MM.1S (cell line): ENCODE measurements around the gene DPP6.

Source experiments
- DNase-seq: peaks from one replicate; pipeline ENCODE4 v3.0.0-alpha.2; 2015
- H2AFZ ChIP-seq: fragments of 300-600 bp; sonication (generic); 2 replicates; pipeline ENCODE4 v1.6.0; 2016; ENCODE audit warnings: antibody characterized with exemption, low read length
- H3F3A ChIP-seq: fragments of 300-600 bp; sonication (generic); 2 replicates; pipeline ENCODE4 v1.6.1; 2016; ENCODE audit warnings: mild to moderate bottlenecking, antibody characterized with exemption, low read length, moderate library complexity, mixed read lengths; ENCODE audit not compliant: insufficient read depth
- H3K27ac ChIP-seq: fragments of 300-600 bp; sonication (generic); 2 replicates; pipeline ENCODE4 v1.5.1; 2016; ENCODE audit warnings: mild to moderate bottlenecking, low read length
- H3K27me3 ChIP-seq: fragments of 300-600 bp; sonication (generic); replicated peaks from 2 replicates; pipeline ENCODE4 v1.6.0; 2016; ENCODE audit warnings: low read length; ENCODE audit not compliant: insufficient read depth
- H3K36me3 ChIP-seq: fragments of 300-600 bp; sonication (generic); replicated peaks from 2 replicates; pipeline ENCODE4 v1.6.1; 2016; ENCODE audit warnings: mild to moderate bottlenecking, low read length, mixed read lengths; ENCODE audit not compliant: insufficient read depth
- H3K4me1 ChIP-seq: fragments of 300-600 bp; sonication (generic); 2 replicates; pipeline ENCODE4 v1.6.1; 2016; ENCODE audit warnings: low read length, mixed read lengths
- H3K4me2 ChIP-seq: fragments of 300-600 bp; sonication (generic); 2 replicates; pipeline ENCODE4 v1.6.0; 2016; ENCODE audit warnings: low read depth, low read length
- H3K4me3 ChIP-seq: fragments of 300-600 bp; sonication (generic); 2 replicates; pipeline ENCODE4 v1.5.1; 2016; ENCODE audit warnings: low read length, mixed read lengths
- H3K79me2 ChIP-seq: fragments of 300-600 bp; sonication (generic); 2 replicates; pipeline ENCODE4 v1.6.1; 2016; ENCODE audit warnings: mixed run types, low read length, mixed read lengths
- H3K9ac ChIP-seq: fragments of 300-600 bp; sonication (generic); 2 replicates; pipeline ENCODE4 v1.6.1; 2016; ENCODE audit warnings: low read length, mixed read lengths
- H3K9me2 ChIP-seq: fragments of 300-600 bp; sonication (generic); replicated peaks from 2 replicates; pipeline ENCODE4 v1.6.1; 2016; ENCODE audit warnings: mild to moderate bottlenecking, low read length, mixed read lengths; ENCODE audit not compliant: insufficient read depth
- H3K9me3 ChIP-seq: fragments of 300-600 bp; sonication (generic); replicated peaks from 2 replicates; pipeline ENCODE4 v1.6.1; 2016; ENCODE audit warnings: mild to moderate bottlenecking, low read length, mixed read lengths; ENCODE audit not compliant: insufficient read depth
- H4K20me1 ChIP-seq: fragments of 300-600 bp; sonication (generic); 2 replicates; pipeline ENCODE4 v1.6.1; 2016; ENCODE audit warnings: mild to moderate bottlenecking, low read length, moderate library complexity, mixed read lengths; ENCODE audit not compliant: insufficient read depth
- CTCF ChIP-seq: fragments of 300-600 bp; sonication (generic); IDR thresholded peaks from 2 replicates; pipeline ENCODE4 v1.5.1; 2016; ENCODE audit warnings: antibody characterized with exemption, low read length, mixed read lengths
- EZH2 ChIP-seq: fragments of 300-600 bp; sonication (generic); optimal IDR thresholded peaks from 2 replicates; pipeline ENCODE3; 2017; ENCODE audit warnings: low read depth, mild to moderate bottlenecking, antibody characterized with exemption, low read length, mixed read lengths
- EZH2phosphoT487 ChIP-seq: fragments of 300-600 bp; sonication (generic); IDR thresholded peaks from 2 replicates; pipeline ENCODE4 v1.6.1; 2018; ENCODE audit warnings: antibody characterized with exemption, low read length

DPP6 gene

GRCh38 chr7:154631162-154631561 is 579.0 kb downstream of the DPP6 start:
- H3K9ac ChIP-seq = no peak overlapping the region
- H3K36me3 ChIP-seq = no peaks in the 10 kb centered on the region
- no peak overlapping the region for H2AFZ ChIP-seq
- no peaks in the 10 kb centered on the region for H4K20me1 ChIP-seq
- DNase-seq = no peak
- H3K79me2 ChIP-seq = no peaks in the 10 kb centered on the region
- H3K9me3 ChIP-seq = no peaks in the 10 kb centered on the region
- no peak overlapping the region for H3K4me2 ChIP-seq
- H3F3A ChIP-seq = no peaks in the 10 kb centered on the region
- TF ChIP-seq EZH2phosphoT487 (no peak), EZH2 (no peak), CTCF (no peak)
- no peaks in the 10 kb centered on the region for H3K4me1 ChIP-seq
- H3K27me3 ChIP-seq = no peaks in the 10 kb centered on the region
- no peak overlapping the region for H3K27ac ChIP-seq
- H3K9me2 ChIP-seq = no peaks in the 10 kb centered on the region
- H3K4me3 ChIP-seq = no peak overlapping the region

GRCh38 chr7:154633641-154634040 is 581.4 kb downstream of the DPP6 start:
- Histone ChIP-seq H3K27ac (no peak overlapping the region), H3K9ac (no peak overlapping the region), H3K4me1 (no peaks in the 10 kb centered on the region), H4K20me1 (no peaks in the 10 kb centered on the region), H3K36me3 (no peaks in the 10 kb centered on the region), H3K9me3 (no peaks in the 10 kb centered on the region), H3K9me2 (no peaks in the 10 kb centered on the region), H3K79me2 (no peaks in the 10 kb centered on the region), H3K27me3 (no peaks in the 10 kb centered on the region), H3F3A (no peaks in the 10 kb centered on the region), H2AFZ (no peak overlapping the region), H3K4me2 (no peak overlapping the region), H3K4me3 (no peak overlapping the region)
- no peak for TF ChIP-seq CTCF
- no peak for TF ChIP-seq EZH2
- TF ChIP-seq EZH2phosphoT487 = no peak
- no peak for DNase-seq

- H4K20me1 ChIP-seq = no peaks in the 10 kb centered on the region
- no peaks in the 10 kb centered on the region for H3K79me2 ChIP-seq
- no peak for TF ChIP-seq EZH2
- TF ChIP-seq CTCF = no peak
- no peak for TF ChIP-seq EZH2phosphoT487
- H3K4me2 ChIP-seq = no peak overlapping the region
- H3K9me3 ChIP-seq = no peaks in the 10 kb centered on the region
- H3K4me1 ChIP-seq = no peaks in the 10 kb centered on the region
- no peaks in the 10 kb centered on the region for H3F3A ChIP-seq
- no peak overlapping the region for H2AFZ ChIP-seq
- no peaks in the 10 kb centered on the region for H3K27me3 ChIP-seq
- no peak overlapping the region for H3K9ac ChIP-seq
- H3K4me3 ChIP-seq = no peak overlapping the region
- H3K27ac ChIP-seq = no peak overlapping the region
- H3K9me2 ChIP-seq = no peaks in the 10 kb centered on the region
- no peak for DNase-seq
- H3K36me3 ChIP-seq = no peaks in the 10 kb centered on the region
Observed at GRCh38 chr7:154638286-154638685, 586.1 kb downstream of the DPP6 start.
